HG02840 (cell line): ENCODE data around the gene ASAP2.

ENCODE experiments used
- ATAC-seq: cut with Tn5 transposase; IDR thresholded peaks from one replicate; pipeline ENCODE4 v1.9.1; 2021; ENCODE audit warnings: mild to moderate bottlenecking, moderate library complexity, moderate number of reproducible peaks; ENCODE audit not compliant: unreplicated experiment, low FRiP score

Gene ASAP2

DNA sequence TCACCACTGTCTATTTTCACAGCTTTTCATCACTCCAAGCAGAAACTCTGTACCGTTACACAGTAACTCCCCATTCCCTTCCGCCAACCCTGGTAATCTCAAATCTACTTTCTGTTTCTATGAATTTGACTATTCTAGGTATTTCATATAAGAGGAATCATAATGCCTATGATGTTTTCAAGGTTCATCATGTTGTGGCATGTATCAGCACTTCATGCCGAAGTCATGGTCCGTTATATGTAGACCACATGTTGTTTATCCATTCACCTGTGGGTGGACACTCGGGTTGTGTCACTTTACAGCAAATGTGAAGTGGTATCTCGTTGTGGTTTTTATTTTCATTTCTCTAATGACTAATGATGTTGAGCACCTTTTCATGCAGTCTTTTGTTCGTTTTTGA lies 238.5 kb downstream of the ASAP2 start:
- no peak for ATAC-seq

DNA sequence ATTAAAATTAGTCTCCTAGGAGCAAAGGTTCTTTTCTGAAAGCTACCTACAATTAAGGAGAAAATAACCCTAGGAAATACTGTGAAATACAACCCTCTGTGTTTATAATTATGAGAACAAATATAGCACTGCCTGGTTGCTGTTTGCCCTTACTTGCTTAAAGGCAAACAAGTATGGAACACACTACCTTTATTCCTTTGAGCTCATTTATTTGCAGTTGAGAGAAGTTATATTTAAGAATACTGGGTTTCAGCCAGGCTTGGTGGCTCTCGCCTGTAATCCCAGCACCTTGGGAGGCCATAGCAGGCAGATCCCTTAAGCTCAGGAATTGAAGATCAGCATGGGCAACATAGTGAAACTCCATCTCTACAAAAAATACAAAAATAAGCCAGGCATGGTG lies 244.6 kb downstream of the ASAP2 start:
- ATAC-seq = no peak
